Lower leg skin (tissue), 3 donors: ENCODE data around the gene CUL3.

ENCODE experiments used
- CTCF ChIP-seq, 3 donors: fragments of 450-650 bp; IDR thresholded peaks; one replicate each; pipeline ENCODE4 v1.5.1; 2016; ENCODE audit warnings: antibody characterized with exemption in 3 of 3, mild to moderate bottlenecking in 3 of 3, moderate library complexity in 2 of 3
- POLR2A ChIP-seq, 2 donors: fragments of 450-650 bp; IDR thresholded peaks; one replicate each; pipeline ENCODE4 v1.6.1; 2016 to 2017; ENCODE audit warnings: antibody characterized with exemption in 2 of 2, mild to moderate bottlenecking in 1 of 2, moderate library complexity in 1 of 2

GRCh38 chr2:224428787-224429440, 156.2 kb downstream of the CUL3 start:
- no peak for TF ChIP-seq CTCF (IDR thresholded peaks at IDR 0.05)
- TF ChIP-seq POLR2A (IDR thresholded peaks at IDR 0.05) = no peak
